Duodenal mucosa (tissue), 2 donors: Measurements from ENCODE around the gene VASN.

Experiments
- H3K27ac ChIP-seq: one replicate; pipeline ENCODE4 v1.7.0; 2013; ENCODE audit warnings: low read depth, low read length
- H3K27me3 ChIP-seq, 2 donors: one replicate each; pipeline ENCODE4 v1.7.0; 2013; ENCODE audit warnings: low read length in 2 of 2, control low read depth in 1 of 2; ENCODE audit not compliant: insufficient read depth in 2 of 2, control insufficient read depth in 1 of 2
- H3K36me3 ChIP-seq, 2 donors: one replicate each; pipeline ENCODE4 v1.7.0; 2013; ENCODE audit warnings: low read length in 2 of 2, control low read depth in 1 of 2; ENCODE audit not compliant: insufficient read depth in 2 of 2, control insufficient read depth in 1 of 2
- H3K4me1 ChIP-seq, 2 donors: one replicate each; pipeline ENCODE4 v1.7.0; 2013; ENCODE audit warnings: low read length in 2 of 2, control low read depth in 1 of 2; ENCODE audit not compliant: insufficient read depth in 2 of 2, control insufficient read depth in 1 of 2
- H3K4me3 ChIP-seq, 2 donors: one replicate each; pipeline ENCODE4 v1.7.0; 2013; ENCODE audit warnings: low read length in 2 of 2, low read depth in 1 of 2
- H3K9ac ChIP-seq, 2 donors: one replicate each; pipeline ENCODE4 v1.7.0; 2013; ENCODE audit warnings: low read length in 2 of 2, low read depth in 1 of 2
- H3K9me3 ChIP-seq, 2 donors: one replicate each; pipeline ENCODE4 v1.7.0; 2013; ENCODE audit warnings: low read length in 2 of 2, control low read depth in 1 of 2; ENCODE audit not compliant: control insufficient read depth in 1 of 2

VASN gene

GRCh38 chr16:4404247-4404966, 32.8 kb downstream of the VASN start:
- H3K4me3 ChIP-seq = no peak overlapping the region
- H3K27ac ChIP-seq = no peak overlapping the region
- H3K9ac ChIP-seq = no peak overlapping the region
- no peaks in the 10 kb centered on the region for H3K27me3 ChIP-seq
- no peaks in the 10 kb centered on the region for H3K9me3 ChIP-seq
- peaks cover 3% of the 10 kb centered on the region in 2 donors for H3K4me1 ChIP-seq
- peaks cover 25 to 57% of the 10 kb centered on the region in 2 donors for H3K36me3 ChIP-seq

- no peak overlapping the region for H3K27ac ChIP-seq
- no peaks in the 10 kb centered on the region for H3K9me3 ChIP-seq
- peaks cover 3% of the 10 kb centered on the region in 2 donors for H3K4me1 ChIP-seq
- H3K9ac ChIP-seq = no peak overlapping the region
- H3K4me3 ChIP-seq = no peak overlapping the region
- peaks cover 25 to 64% of the 10 kb centered on the region in 2 donors for H3K36me3 ChIP-seq
- H3K27me3 ChIP-seq = no peaks in the 10 kb centered on the region
Observed at GRCh38 chr16:4404967-4405696, 33.5 kb downstream of the VASN start.

GRCh38 chr16:4407543-4408322, 36.1 kb downstream of the VASN start:
- Histone ChIP-seq H3K4me3 (no peak overlapping the region), H3K4me1 (no peaks in the 10 kb centered on the region), H3K9me3 (no peaks in the 10 kb centered on the region), H3K27me3 (no peaks in the 10 kb centered on the region), H3K27ac (no peak overlapping the region), H3K9ac (no peak overlapping the region), H3K36me3 (peaks cover 29 to 82% of the 10 kb centered on the region in 2 donors)

GRCh38 chr16:4408323-4408690, 36.7 kb downstream of the VASN start:
- Histone ChIP-seq H3K9me3 (no peaks in the 10 kb centered on the region), H3K4me3 (no peak overlapping the region), H3K9ac (no peak overlapping the region), H3K36me3 (peaks cover 34 to 83% of the 10 kb centered on the region in 2 donors), H3K27me3 (no peaks in the 10 kb centered on the region), H3K4me1 (no peaks in the 10 kb centered on the region), H3K27ac (no peak overlapping the region)

GRCh38 chr16:4409081-4409932, 37.7 kb downstream of the VASN start:
- H3K4me3 ChIP-seq = no peak overlapping the region
- peaks cover 31 to 79% of the 10 kb centered on the region in 2 donors for H3K36me3 ChIP-seq
- no peaks in the 10 kb centered on the region for H3K27me3 ChIP-seq
- H3K9me3 ChIP-seq = no peaks in the 10 kb centered on the region
- no peak overlapping the region for H3K9ac ChIP-seq
- no peak overlapping the region for H3K27ac ChIP-seq
- peaks cover 0 to 2% of the 10 kb centered on the region in 2 donors for H3K4me1 ChIP-seq

- H3K4me3 ChIP-seq = no peak overlapping the region
- H3K27me3 ChIP-seq = no peaks in the 10 kb centered on the region
- no peak overlapping the region for H3K27ac ChIP-seq
- peaks cover 7 to 14% of the 10 kb centered on the region in 2 donors for H3K4me1 ChIP-seq
- no peaks in the 10 kb centered on the region for H3K9me3 ChIP-seq
- H3K36me3 ChIP-seq = peaks cover 26 to 67% of the 10 kb centered on the region in 2 donors
- no peak overlapping the region for H3K9ac ChIP-seq
Observed at GRCh38 chr16:4410335-4411075, 38.9 kb downstream of the VASN start.

- Histone ChIP-seq H3K36me3 (peaks cover 24 to 58% of the 10 kb centered on the region in 2 donors), H3K4me3 (no peak overlapping the region), H3K27me3 (no peaks in the 10 kb centered on the region), H3K27ac (no peak overlapping the region), H3K9ac (no peak overlapping the region), H3K4me1 (peaks cover 7 to 17% of the 10 kb centered on the region in 2 donors), H3K9me3 (no peaks in the 10 kb centered on the region)
Observed at GRCh38 chr16:4411684-4412083, 40.0 kb downstream of the VASN start.

GRCh38 chr16:4412159-4412558, 40.5 kb downstream of the VASN start:
- H3K9me3 ChIP-seq = no peaks in the 10 kb centered on the region
- no peaks in the 10 kb centered on the region for H3K27me3 ChIP-seq
- no peak overlapping the region for H3K27ac ChIP-seq
- H3K36me3 ChIP-seq = peaks cover 24 to 57% of the 10 kb centered on the region in 2 donors
- no peak overlapping the region for H3K4me3 ChIP-seq
- H3K4me1 ChIP-seq = peaks cover 7 to 20% of the 10 kb centered on the region in 2 donors
- H3K9ac ChIP-seq = no peak overlapping the region

- no peaks in the 10 kb centered on the region for H3K9me3 ChIP-seq
- H3K4me3 ChIP-seq = no peak overlapping the region
- H3K36me3 ChIP-seq = peaks cover 18 to 50% of the 10 kb centered on the region in 2 donors
- H3K9ac ChIP-seq = no peak overlapping the region
- H3K27ac ChIP-seq = no peak overlapping the region
- H3K27me3 ChIP-seq = no peaks in the 10 kb centered on the region
- peaks cover 7 to 20% of the 10 kb centered on the region in 2 donors for H3K4me1 ChIP-seq
Observed at GRCh38 chr16:4412854-4413253, 41.2 kb downstream of the VASN start.
